ENCODE data around the gene C16orf46.

The C16orf46 gene

GRCh38 chr16:81073560-81074330 lies 3.3 kb downstream of the C16orf46 start:
- no peak for DNase-seq

- no peak for DNase-seq
Observed at GRCh38 chr16:81071805-81072204, 5.2 kb downstream of the C16orf46 start.

GRCh38 chr16:81070979-81071378 lies 6.1 kb downstream of the C16orf46 start:
- DNase-seq, result no peak

- no peak for DNase-seq
Observed at GRCh38 chr16:81069063-81069462, 8.0 kb downstream of the C16orf46 start.

GRCh38 chr16:81067166-81067565 lies 9.9 kb downstream of the C16orf46 start:
- DNase-seq, result no peak

- no peak for DNase-seq
Observed at GRCh38 chr16:81066681-81067080, 10.4 kb downstream of the C16orf46 start.

- DNase-seq, result no peak
Observed at GRCh38 chr16:81061871-81062608, 15.0 kb downstream of the C16orf46 start.

- no peak for DNase-seq
Observed at GRCh38 chr16:81061307-81061640, 15.8 kb downstream of the C16orf46 start.

GRCh38 chr16:81060576-81061306 lies 16.3 kb downstream of the C16orf46 start:
- no peak for DNase-seq

GRCh38 chr16:81053761-81054160 lies 23.3 kb downstream of the C16orf46 start:
- no peak for DNase-seq

- DNase-seq, result no peak
Observed at GRCh38 chr16:81042821-81043220, 34.2 kb downstream of the C16orf46 start.

- no peak for DNase-seq
Observed at GRCh38 chr16:81041696-81042095, 35.3 kb downstream of the C16orf46 start.

GRCh38 chr16:81040842-81041241 lies 36.2 kb downstream of the C16orf46 start:
- no peak for DNase-seq

- no peak for DNase-seq
Observed at GRCh38 chr16:81040131-81040530, 36.9 kb downstream of the C16orf46 start.

GRCh38 chr16:81036751-81037350 lies 40.2 kb downstream of the C16orf46 start:
- no peak for DNase-seq

- DNase-seq, result peak; percentile 41 to 51
Observed at GRCh38 chr16:81035975-81036750, 40.9 kb downstream of the C16orf46 start.

GRCh38 chr16:81035398-81035974 lies 41.6 kb downstream of the C16orf46 start, which contains the start of gene ATMIN:
Gene ATMIN, plus strand, starts transcription at chr16:81035842. Its CDS starts 29 bp downstream, at chr16:81035871.
- DNase-seq, result peak; percentile 89 to 90

GRCh38 chr16:81029930-81030604 lies 47.0 kb downstream of the C16orf46 start:
- DNase-seq, result peak in 1 of 2 donors; percentile 26

- DNase-seq, result no peak
Observed at GRCh38 chr16:81026429-81026828, 50.6 kb downstream of the C16orf46 start.

- no peak for DNase-seq
Observed at GRCh38 chr16:81018496-81018895, 58.5 kb downstream of the C16orf46 start.

- DNase-seq, result no peak
Observed at GRCh38 chr16:81014672-81015071, 62.4 kb downstream of the C16orf46 start.
